Measurements from ENCODE around the gene TCF7L2. TPM values are rescaled to one million over a fixed set of nuclear protein-coding genes. Genes with fewer than 3 reads are reported as not detected.

Gene TCF7L2
- total RNA-seq, 1 experiment from 2014 or later, result 14.8 TPM

- Histone ChIP-seq H3K36me3 (ENCODE audit: low read depth) (no peaks in the 10 kb centered on the region), H4K20me1 (ENCODE audit: insufficient read depth) (no peaks in the 10 kb centered on the region), H2AFZ (no peak overlapping the region), H3K4me1 (replicated peaks; ENCODE audit: insufficient read depth) (no peaks in the 10 kb centered on the region), H3K79me2 (ENCODE audit: low read depth) (no peaks in the 10 kb centered on the region), H3K4me3 (no peak overlapping the region), H3F3A (ENCODE audit: insufficient read depth, low read depth) (no peaks in the 10 kb centered on the region), H3K9me3 (ENCODE audit: insufficient read depth, low read depth) (no peaks in the 10 kb centered on the region), H3K27me3 (ENCODE audit: insufficient read depth, low read depth) (no peaks in the 10 kb centered on the region), H3K4me2 (no peak overlapping the region), H3K9me2 (ENCODE audit: insufficient read depth) (no peaks in the 10 kb centered on the region), H3K27ac (no peak overlapping the region)
- intact Hi-C loops (cut with micrococcal nuclease; ENCODE audit: unreplicated experiment), result no loop called here
- DNase-seq, result no peak
- CTCF ChIA-PET, result no interaction called here
- BruUV-seq (replicated peaks), result no TSS peak
- TF ChIP-seq, protein P1, sequence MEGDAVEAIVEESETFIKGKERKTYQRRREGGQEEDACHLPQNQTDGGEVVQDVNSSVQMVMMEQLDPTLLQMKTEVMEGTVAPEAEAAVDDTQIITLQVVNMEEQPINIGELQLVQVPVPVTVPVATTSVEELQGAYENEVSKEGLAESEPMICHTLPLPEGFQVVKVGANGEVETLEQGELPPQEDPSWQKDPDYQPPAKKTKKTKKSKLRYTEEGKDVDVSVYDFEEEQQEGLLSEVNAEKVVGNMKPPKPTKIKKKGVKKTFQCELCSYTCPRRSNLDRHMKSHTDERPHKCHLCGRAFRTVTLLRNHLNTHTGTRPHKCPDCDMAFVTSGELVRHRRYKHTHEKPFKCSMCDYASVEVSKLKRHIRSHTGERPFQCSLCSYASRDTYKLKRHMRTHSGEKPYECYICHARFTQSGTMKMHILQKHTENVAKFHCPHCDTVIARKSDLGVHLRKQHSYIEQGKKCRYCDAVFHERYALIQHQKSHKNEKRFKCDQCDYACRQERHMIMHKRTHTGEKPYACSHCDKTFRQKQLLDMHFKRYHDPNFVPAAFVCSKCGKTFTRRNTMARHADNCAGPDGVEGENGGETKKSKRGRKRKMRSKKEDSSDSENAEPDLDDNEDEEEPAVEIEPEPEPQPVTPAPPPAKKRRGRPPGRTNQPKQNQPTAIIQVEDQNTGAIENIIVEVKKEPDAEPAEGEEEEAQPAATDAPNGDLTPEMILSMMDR (conservative IDR thresholded peaks at IDR 0.05), result no peak
- no peak for TF ChIP-seq EZH2 (IDR thresholded peaks at IDR 0.05; ENCODE audit: low read depth)
- POLR2A ChIA-PET (ENCODE audit: unreplicated experiment), result no interaction called here
Observed at GRCh38 chr10:113115556-113115955, 165.5 kb downstream of the TCF7L2 start.

- Histone ChIP-seq H3K4me2 (no peak overlapping the region), H3K9me3 (ENCODE audit: insufficient read depth, low read depth) (no peaks in the 10 kb centered on the region), H3K36me3 (ENCODE audit: low read depth) (no peaks in the 10 kb centered on the region), H4K20me1 (ENCODE audit: insufficient read depth) (no peaks in the 10 kb centered on the region), H3K27me3 (ENCODE audit: insufficient read depth, low read depth) (no peaks in the 10 kb centered on the region), H3K9me2 (ENCODE audit: insufficient read depth) (no peaks in the 10 kb centered on the region), H3K79me2 (ENCODE audit: low read depth) (no peaks in the 10 kb centered on the region), H3K4me3 (no peak overlapping the region), H2AFZ (no peak overlapping the region), H3K27ac (no peak overlapping the region), H3F3A (ENCODE audit: insufficient read depth, low read depth) (no peaks in the 10 kb centered on the region), H3K4me1 (replicated peaks; ENCODE audit: insufficient read depth) (no peaks in the 10 kb centered on the region)
- no peak for DNase-seq
- ChIA-PET CTCF (no interaction called here), POLR2A (ENCODE audit: unreplicated experiment) (no interaction called here)
- no TSS peak for BruUV-seq (replicated peaks)
- TF ChIP-seq, protein P1 (conservative IDR thresholded peaks at IDR 0.05), result no peak
- TF ChIP-seq EZH2 (IDR thresholded peaks at IDR 0.05; ENCODE audit: low read depth), result no peak
- intact Hi-C loops (cut with micrococcal nuclease; ENCODE audit: unreplicated experiment), result no loop called here
Observed at GRCh38 chr10:113118882-113119281, 168.8 kb downstream of the TCF7L2 start.

DNA sequence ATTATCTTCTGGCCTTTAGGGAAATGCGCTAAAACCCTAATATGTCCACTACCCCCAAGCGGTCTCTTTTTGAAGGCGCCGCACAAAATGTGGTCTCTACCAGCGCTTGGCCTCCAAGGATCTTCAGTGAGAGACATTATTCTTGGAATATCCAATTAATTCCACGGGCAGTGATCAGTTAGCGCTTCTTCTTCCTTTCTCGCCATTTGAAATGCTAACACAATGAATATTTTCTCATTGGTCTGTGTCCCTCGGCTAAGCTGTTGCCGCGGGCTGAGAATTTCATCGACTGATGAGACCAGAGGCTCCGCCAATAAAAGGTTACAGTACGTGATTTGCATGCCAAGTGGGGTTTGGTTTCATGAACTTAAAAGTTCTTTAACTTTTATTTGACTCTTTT, 169.8 kb downstream of the TCF7L2 start:
- Histone ChIP-seq H3K4me3 (no peak overlapping the region), H3K4me2 (no peak overlapping the region), H3K79me2 (ENCODE audit: low read depth) (no peaks in the 10 kb centered on the region), H3K36me3 (ENCODE audit: low read depth) (no peaks in the 10 kb centered on the region), H3K27me3 (ENCODE audit: insufficient read depth, low read depth) (no peaks in the 10 kb centered on the region), H3F3A (ENCODE audit: insufficient read depth, low read depth) (no peaks in the 10 kb centered on the region), H3K4me1 (replicated peaks; ENCODE audit: insufficient read depth) (no peaks in the 10 kb centered on the region), H3K27ac (no peak overlapping the region), H3K9me3 (ENCODE audit: insufficient read depth, low read depth) (no peaks in the 10 kb centered on the region), H4K20me1 (ENCODE audit: insufficient read depth) (no peaks in the 10 kb centered on the region), H3K9me2 (ENCODE audit: insufficient read depth) (no peaks in the 10 kb centered on the region), H2AFZ (no peak overlapping the region)
- CTCF ChIA-PET, result no interaction called here
- POLR2A ChIA-PET (ENCODE audit: unreplicated experiment), result no interaction called here
- TF ChIP-seq, protein P1 (conservative IDR thresholded peaks at IDR 0.05), result no peak
- TF ChIP-seq EZH2 (IDR thresholded peaks at IDR 0.05; ENCODE audit: low read depth), result no peak
- intact Hi-C loops (cut with micrococcal nuclease; ENCODE audit: unreplicated experiment), result loop anchor here (10.0 kb wide), 1 partner anchor 435 kb away; no protein-coding TSS in a partner anchor
- no peak for DNase-seq
- BruUV-seq (replicated peaks), result no TSS peak
